ENCODE data around the gene MYH4. TPM values are rescaled to one million over a fixed set of nuclear protein-coding genes. Genes with fewer than 3 reads are reported as not detected.

Gene MYH4
- total and polyA plus RNA-seq, 9 of the 15 experiments (the other 6 are each of a cell fraction or from before 2014, with no cell fraction given), result not detected

DNA sequence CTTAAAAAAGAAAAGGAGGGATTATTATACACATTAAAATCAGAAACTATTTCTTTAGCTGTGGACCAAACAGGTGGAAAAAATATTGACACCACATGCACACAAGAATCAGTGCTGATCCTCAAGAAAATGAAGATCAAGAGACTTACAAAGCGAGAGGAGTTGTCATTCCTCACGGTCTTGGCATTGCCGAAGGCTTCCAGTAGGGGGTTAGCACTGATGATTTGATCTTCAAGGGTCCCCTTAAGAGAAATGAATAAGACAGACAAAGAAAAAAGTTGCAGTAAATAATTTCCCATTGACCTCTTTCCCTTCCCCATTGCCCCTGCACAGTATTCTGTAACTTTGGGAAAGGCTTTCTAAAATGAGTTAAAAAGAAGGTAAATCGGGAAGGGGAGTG is 6.0 kb downstream of the MYH4 start:
- ATAC-seq, result no peak
- CTCF ChIA-PET (ENCODE audit: low intra/inter-chr PET ratio), result no interaction called here
- in situ Hi-C loops (cut with MboI), result no loop called here

More for the DNA sequence above, 6.0 kb downstream of the MYH4 start:
- Histone ChIP-seq H4K20me1 (replicated peaks; ENCODE audit: control insufficient read depth, insufficient read depth, low read length) (no peaks in the 10 kb centered on the region), H3K4me1 (replicated peaks in 1 of 2; ENCODE audit: control insufficient read depth in 2 of 2, insufficient read depth in 2 of 2, low read length in 2 of 2) (no peaks in the 10 kb centered on the region), H2AFZ (ENCODE audit: low read depth, low read length) (no peak overlapping the region), H3K9me1 (ENCODE audit: control insufficient read depth, insufficient read depth, low read length) (no peaks in the 10 kb centered on the region), H3K27me3 (ENCODE audit: control insufficient read depth in 2 of 2, insufficient read depth in 2 of 2, low read length in 2 of 2) (no peaks in the 10 kb centered on the region), H3K4me3 (no peak overlapping the region), H3K79me2 (ENCODE audit: control insufficient read depth, insufficient read depth, low read length) (no peaks in the 10 kb centered on the region), H3K9ac (ENCODE audit: insufficient read depth in 1 of 2, low read depth in 2 of 2, low read length in 2 of 2) (no peak overlapping the region), H3K9me3 (replicated peaks; ENCODE audit: control insufficient read depth, insufficient read depth, low read depth, low read length) (no peaks in the 10 kb centered on the region), H3K27ac (ENCODE audit: extremely low read depth, low read depth, low read length) (no peak overlapping the region), H3K36me3 (ENCODE audit: control insufficient read depth, insufficient read depth, low read length) (no peaks in the 10 kb centered on the region), H3K4me2 (ENCODE audit: insufficient read depth, low read length) (no peak overlapping the region)
- 0% methylated on average over 4 of the region's 4 CpGs for WGBS (ENCODE audit: insufficient coverage, low coverage, missing lambda C conversion rate)
- TF ChIP-seq RBM17 (IDR thresholded peaks at IDR 0.05; ENCODE audit: borderline replicate concordance, low read depth, low read length) (no peak), ERF (CRISPR knock-in tag; IDR thresholded peaks at IDR 0.05) (no peak), MAFG (tag; conservative IDR thresholded peaks at IDR 0.05) (no peak), ZNF274 (IDR thresholded peaks at IDR 0.05; ENCODE audit: borderline replicate concordance, low read depth, low read length) (no peak), CBFB (CRISPR knock-in tag; IDR thresholded peaks at IDR 0.05) (no peak), SP1 (CRISPR knock-in tag; IDR thresholded peaks at IDR 0.05) (no peak), TARDBP (IDR thresholded peaks at IDR 0.05) (no peak), ZNF445 (CRISPR knock-in tag; IDR thresholded peaks at IDR 0.05; ENCODE audit: low read depth) (no peak), KDM1A (IDR thresholded peaks at IDR 0.05) (no peak), PHTF2 (CRISPR knock-in tag; IDR thresholded peaks at IDR 0.05) (no peak)
- TF ChIP-seq, protein P1, sequence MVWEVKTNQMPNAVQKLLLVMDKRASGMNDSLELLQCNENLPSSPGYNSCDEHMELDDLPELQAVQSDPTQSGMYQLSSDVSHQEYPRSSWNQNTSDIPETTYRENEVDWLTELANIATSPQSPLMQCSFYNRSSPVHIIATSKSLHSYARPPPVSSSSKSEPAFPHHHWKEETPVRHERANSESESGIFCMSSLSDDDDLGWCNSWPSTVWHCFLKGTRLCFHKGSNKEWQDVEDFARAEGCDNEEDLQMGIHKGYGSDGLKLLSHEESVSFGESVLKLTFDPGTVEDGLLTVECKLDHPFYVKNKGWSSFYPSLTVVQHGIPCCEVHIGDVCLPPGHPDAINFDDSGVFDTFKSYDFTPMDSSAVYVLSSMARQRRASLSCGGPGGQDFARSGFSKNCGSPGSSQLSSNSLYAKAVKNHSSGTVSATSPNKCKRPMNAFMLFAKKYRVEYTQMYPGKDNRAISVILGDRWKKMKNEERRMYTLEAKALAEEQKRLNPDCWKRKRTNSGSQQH (CRISPR knock-in tag; IDR thresholded peaks at IDR 0.05), result no peak
- TF ChIP-seq, protein P2, sequence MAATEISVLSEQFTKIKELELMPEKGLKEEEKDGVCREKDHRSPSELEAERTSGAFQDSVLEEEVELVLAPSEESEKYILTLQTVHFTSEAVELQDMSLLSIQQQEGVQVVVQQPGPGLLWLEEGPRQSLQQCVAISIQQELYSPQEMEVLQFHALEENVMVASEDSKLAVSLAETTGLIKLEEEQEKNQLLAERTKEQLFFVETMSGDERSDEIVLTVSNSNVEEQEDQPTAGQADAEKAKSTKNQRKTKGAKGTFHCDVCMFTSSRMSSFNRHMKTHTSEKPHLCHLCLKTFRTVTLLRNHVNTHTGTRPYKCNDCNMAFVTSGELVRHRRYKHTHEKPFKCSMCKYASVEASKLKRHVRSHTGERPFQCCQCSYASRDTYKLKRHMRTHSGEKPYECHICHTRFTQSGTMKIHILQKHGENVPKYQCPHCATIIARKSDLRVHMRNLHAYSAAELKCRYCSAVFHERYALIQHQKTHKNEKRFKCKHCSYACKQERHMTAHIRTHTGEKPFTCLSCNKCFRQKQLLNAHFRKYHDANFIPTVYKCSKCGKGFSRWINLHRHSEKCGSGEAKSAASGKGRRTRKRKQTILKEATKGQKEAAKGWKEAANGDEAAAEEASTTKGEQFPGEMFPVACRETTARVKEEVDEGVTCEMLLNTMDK (IDR thresholded peaks at IDR 0.05; ENCODE audit: borderline replicate concordance, insufficient read depth, low read depth, low read length, poor library complexity, severe bottlenecking), result no peak
- TF ChIP-seq, protein P3, sequence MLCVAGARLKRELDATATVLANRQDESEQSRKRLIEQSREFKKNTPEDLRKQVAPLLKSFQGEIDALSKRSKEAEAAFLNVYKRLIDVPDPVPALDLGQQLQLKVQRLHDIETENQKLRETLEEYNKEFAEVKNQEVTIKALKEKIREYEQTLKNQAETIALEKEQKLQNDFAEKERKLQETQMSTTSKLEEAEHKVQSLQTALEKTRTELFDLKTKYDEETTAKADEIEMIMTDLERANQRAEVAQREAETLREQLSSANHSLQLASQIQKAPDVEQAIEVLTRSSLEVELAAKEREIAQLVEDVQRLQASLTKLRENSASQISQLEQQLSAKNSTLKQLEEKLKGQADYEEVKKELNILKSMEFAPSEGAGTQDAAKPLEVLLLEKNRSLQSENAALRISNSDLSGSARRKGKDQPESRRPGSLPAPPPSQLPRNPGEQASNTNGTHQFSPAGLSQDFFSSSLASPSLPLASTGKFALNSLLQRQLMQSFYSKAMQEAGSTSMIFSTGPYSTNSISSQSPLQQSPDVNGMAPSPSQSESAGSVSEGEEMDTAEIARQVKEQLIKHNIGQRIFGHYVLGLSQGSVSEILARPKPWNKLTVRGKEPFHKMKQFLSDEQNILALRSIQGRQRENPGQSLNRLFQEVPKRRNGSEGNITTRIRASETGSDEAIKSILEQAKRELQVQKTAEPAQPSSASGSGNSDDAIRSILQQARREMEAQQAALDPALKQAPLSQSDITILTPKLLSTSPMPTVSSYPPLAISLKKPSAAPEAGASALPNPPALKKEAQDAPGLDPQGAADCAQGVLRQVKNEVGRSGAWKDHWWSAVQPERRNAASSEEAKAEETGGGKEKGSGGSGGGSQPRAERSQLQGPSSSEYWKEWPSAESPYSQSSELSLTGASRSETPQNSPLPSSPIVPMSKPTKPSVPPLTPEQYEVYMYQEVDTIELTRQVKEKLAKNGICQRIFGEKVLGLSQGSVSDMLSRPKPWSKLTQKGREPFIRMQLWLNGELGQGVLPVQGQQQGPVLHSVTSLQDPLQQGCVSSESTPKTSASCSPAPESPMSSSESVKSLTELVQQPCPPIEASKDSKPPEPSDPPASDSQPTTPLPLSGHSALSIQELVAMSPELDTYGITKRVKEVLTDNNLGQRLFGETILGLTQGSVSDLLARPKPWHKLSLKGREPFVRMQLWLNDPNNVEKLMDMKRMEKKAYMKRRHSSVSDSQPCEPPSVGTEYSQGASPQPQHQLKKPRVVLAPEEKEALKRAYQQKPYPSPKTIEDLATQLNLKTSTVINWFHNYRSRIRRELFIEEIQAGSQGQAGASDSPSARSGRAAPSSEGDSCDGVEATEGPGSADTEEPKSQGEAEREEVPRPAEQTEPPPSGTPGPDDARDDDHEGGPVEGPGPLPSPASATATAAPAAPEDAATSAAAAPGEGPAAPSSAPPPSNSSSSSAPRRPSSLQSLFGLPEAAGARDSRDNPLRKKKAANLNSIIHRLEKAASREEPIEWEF (CRISPR knock-in tag; IDR thresholded peaks at IDR 0.05), result no peak
- BruUV-seq (replicated peaks), result no TSS peak
- POLR2A ChIA-PET, result no interaction called here
- intact Hi-C loops (cut with micrococcal nuclease), result no loop called here
- DNase-seq (ENCODE audit: extremely low read depth in 1 of 4, low spot score in 3 of 4) (no peak), FAIRE-seq (no peak)
